HG02885 (cell line): ENCODE data around the gene SHANK3.

ENCODE experiments used
- ATAC-seq: cut with Tn5 transposase; IDR thresholded peaks from one replicate; pipeline ENCODE4 v1.9.1; 2021; ENCODE audit warnings: mild to moderate bottlenecking; ENCODE audit not compliant: unreplicated experiment, poor library complexity

SHANK3 gene

DNA sequence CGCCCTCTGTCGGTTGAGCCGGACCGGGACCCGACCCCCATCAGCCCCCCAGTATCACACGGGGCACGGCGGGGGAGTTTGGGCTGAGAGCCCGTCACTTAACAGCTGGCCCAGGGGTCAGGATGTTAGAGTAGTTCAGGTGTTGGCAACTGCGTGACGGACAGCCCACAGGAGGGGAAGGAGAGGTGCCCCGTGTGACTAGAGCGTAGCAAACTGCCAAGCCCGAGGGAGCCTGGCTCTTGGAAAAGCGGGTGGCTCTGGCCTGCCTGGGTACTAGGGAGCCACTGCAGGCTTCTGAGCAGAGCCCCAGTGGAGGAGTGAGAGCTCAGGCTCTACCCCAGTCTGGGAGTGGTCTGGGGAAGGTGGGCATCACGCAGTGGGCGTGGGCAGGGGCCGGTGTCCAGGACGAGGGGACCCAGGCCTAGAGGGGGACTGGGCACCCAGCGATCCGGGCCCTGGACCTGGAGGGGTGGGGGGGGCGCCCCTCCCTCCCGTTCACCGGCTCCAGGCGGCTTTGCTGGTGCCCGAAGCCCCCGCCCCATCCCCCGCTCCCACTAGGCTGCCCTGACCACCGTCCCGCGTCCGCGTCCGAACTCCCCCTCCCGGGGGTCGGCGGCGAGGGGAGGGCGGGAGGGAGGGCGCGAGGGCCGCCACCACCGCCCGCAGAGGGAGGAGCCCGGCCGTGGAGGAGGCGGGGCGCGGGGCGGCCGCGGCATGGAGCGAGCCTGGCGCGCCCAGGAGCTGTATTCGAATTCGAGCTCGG lies 24.4 kb downstream of the SHANK3 start:
- no peak for ATAC-seq

DNA sequence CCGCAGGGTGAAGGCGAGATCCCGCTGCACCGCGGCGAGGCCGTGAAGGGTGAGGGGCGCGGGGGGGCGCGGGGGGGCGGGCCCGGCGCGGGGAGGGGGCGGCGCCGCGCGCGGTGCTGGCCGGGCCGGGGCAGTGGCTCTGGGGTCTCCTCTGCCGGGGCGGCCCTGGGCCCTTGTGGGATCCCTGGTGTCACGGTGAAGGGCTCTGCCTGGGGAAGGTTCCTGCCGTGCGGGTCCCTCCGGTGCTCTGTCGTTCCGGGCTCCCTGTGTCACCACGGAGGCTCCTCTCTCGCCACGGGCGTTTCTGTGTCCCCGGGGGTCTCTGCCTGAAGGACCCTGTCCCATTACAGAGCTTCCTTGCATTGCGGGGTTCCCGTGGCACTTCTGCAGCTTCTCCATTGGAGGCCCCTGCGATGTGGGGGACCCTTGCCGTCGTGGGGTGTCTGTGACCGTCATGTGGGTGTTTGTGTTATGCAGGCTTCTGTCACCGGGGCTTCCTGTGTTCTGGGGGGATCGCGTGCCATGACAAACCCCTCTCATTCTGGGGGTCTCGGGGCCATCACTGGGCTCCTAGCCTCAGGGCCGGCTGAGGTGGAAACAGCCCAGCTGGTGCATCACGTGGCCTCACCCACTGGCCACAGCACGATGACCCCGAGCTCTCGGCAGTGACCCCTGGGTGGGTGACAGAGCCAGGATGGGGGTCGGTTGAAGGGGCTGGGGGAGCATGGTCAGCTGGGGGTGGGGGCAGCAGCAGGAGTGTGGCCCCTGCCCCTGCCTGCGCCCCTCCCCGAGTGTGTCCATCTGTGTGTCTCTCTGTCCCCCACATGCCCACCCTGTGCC lies 25.3 kb downstream of the SHANK3 start:
- ATAC-seq, result no peak

- ATAC-seq, result no peak
Measured at GRCh38 chr22:50698546-50698945, 25.9 kb downstream of the SHANK3 start.

DNA sequence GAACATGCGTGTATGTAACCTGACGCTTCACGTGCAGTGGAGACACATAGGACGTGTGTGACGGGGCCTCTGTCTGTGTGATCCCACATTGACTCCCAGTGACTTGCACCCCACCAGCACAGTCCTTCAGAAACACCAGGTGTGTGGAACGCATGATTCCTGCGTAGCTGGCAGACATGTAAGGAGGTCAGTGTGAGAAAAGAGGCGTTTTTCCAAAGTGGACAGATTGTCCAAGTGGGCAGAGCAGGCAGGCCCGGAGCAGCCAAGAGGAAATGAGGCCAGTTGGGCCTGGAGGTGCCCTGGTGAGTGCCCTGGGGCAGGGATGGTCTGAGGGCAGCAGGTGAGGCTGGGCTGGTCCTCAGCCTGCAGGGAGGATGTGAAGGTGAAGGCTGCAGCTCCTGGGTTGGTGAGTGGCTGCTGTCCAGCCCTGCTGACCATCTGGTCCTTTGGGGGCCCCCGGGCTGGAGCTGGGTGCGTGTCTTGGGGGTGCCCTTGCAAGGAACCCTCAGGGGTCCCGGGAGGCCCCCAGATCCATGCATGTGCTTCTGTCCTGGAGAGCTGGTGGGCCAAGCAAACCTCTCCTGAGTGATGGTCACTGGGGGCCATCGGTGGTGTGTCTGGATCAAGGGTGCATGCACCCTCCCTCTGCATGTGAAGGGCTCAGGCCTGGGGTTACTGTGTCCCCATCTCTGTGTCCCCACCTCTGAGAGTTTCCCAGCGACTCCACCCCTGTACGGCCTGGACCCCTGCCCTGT lies 26.6 kb downstream of the SHANK3 start:
- ATAC-seq, result no peak

- ATAC-seq, result no peak
Measured at GRCh38 chr22:50699756-50700386, 27.2 kb downstream of the SHANK3 start.

DNA sequence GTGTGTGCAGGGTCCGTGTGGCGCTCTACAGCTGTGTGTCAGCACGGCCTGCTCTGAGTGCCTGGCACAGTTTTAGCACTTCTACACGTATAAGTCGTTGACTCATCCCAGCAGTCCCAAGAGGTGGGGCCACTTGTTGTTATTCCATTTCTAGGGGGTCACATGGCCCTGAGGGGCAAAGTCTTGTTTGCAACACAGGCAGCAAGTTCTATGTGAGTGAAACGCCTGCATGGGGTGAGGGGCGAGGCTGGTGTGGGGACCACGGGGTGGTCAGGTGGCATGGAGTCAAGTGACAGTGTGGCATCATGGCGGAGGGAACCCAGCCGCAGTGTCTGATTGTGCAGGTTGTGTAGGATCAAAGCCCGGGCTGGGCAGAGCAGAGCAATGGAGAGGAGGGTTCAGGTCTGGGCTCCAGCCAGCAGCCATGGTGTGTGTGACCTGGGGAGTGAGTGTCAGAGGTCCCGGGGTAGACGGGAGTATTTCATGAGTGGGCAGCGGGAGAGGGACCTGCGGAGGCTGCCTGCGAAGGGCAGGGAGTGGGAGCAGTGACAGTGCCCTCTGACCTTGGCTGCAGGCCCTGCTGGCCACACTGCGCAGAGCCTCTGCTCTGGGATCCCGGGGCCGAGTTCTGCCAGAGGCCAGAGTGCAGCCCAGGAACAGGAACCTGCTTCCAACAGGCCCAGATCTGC lies 27.9 kb downstream of the SHANK3 start:
- ATAC-seq, result no peak

DNA sequence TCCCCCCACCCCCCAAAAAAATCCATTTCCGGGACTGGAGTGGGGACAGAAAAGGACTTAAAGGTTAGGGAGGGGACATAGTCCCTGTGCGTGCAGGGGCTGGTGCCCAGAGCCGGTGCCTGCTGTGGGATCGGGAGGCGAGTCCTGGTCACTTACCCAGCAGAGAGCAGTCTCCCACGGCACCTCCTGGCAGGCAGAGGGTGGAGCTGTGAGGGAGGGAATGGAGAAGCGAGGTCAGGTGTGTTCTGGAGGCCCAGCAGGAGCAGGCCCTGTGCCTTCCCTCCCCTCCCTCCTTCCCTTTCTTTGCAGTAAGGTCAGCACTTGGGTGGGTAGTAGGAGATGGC lies 28.4 kb downstream of the SHANK3 start:
- ATAC-seq, result no peak

DNA sequence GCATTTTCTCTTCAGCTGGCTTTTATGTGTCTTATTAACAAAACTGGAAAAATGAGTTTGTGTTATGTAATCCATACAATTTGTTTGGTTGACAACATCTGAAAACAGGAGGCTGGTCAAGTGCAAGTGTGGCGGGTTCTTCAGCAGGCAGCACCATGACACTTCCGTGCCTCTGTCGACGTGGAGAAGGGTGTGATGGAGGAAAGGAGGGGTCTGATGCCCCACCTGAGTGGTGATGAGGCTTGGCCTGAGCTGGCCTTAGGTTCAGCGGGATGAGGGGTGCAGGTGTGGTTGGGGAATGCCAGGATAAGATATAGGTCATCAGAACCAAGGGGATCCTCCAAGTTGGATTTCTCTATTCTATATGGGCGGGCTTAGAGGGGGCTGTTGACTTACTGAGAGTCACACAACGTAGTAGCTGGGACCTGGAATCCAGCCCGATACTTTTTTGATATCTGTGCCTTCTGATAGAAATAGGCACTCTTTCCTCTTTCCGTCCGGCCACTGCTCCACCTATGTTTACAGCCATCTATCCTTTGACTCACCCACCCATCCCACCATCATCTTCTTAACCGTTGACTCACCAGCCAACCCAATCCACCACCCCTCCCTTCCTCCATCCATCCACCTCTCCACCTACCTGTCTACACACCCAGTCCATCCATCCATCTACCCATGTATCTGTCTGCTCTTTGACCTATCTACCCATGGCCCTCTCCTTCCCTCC lies 29.0 kb downstream of the SHANK3 start:
- no peak for ATAC-seq

DNA sequence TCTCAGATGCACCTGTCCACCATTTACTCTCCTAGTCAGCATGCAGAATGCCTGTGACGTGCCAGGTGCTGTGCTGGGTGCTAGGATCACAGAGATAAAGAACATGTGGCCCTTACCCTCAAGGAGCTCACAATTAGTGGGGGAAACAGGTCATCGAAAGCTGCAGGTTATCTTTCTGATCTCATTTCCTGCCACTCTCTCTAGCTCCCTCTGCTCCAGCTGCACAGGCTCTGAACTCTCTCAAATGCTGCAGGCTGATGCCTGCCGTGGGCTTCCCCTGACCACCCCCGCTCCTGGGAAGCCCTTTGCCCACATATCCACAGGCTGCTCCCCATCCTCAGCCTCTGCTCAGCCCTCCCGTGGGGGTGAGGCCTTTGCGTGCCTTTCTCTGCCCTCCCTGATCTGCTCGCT lies 29.6 kb downstream of the SHANK3 start:
- no peak for ATAC-seq

DNA sequence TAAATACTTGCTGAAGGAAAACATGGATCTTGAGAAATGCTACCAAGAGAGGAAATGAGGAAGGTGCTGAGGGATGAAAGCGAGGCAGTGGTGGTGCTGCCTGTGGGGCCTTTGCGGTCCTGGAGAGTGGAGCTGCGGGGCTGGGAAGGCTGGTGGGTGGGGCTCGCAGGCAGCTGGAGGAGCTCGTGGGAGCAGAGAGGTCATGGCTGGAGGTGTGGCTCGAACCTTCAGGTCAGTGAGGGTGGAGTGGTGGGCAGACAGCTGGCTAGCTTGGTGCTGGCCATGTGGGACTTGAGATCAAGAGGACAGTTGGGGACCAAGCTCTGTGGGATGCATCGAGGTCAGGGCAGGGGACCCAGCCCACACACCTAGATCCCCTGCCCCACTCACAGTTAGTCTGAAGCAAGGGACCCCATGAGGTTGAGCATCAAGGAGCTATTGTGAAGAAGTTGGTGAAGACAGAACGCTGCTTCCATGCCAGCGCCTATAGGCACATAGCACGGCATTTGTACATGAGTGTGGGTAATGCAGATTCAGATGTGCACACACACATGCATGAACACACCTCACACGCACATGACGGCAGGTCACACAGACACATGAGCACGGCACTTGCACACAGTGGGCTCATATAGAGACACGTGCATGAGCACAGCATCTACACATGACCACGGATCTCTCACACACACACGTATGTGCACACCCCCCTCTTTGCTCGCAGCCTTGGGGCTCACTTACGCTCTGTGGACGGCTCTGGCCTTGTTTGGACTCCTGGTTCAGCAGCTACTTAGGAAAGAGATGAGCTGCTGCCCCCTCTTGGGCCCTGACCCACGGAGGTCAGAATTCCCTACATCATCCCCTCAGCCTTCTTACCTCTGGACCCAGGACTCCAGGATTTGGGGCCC lies 30.4 kb downstream of the SHANK3 start:
- no peak for ATAC-seq

DNA sequence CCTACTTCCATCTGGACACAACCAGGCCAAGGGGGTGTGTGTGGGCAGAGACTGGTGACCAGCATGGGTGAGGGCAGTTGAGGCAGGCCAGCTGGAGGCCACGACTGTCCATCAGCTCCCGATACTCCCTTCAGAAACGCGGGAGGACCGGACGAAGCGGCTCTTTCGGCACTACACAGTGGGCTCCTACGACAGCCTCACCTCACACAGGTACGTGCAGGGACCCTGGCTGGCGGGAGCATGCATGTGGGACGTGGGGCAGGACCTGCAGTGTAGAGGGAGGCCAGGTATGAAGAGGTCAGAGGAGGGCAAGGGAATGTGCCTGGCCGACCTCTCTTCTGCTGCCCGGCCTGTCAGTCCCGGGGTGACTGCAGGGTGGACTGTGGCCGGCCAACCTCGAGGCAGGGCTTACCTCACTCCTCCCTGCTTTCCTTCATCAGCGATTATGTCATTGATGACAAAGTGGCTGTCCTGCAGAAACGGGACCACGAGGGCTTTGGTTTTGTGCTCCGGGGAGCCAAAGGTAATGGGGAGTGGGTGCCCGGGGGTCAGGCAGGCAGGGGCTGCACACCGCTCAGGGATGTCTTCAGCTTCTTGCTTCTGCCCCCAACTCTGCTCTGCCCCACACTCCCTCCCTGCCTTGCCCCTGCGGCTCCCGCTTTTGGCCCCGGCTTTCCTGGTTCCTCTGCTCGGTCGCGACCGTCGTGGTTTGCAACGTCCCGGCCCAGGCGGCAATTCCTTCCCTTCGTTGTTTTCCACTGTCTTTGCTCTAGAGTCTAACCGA lies 31.3 kb downstream of the SHANK3 start:
- no peak for ATAC-seq

DNA sequence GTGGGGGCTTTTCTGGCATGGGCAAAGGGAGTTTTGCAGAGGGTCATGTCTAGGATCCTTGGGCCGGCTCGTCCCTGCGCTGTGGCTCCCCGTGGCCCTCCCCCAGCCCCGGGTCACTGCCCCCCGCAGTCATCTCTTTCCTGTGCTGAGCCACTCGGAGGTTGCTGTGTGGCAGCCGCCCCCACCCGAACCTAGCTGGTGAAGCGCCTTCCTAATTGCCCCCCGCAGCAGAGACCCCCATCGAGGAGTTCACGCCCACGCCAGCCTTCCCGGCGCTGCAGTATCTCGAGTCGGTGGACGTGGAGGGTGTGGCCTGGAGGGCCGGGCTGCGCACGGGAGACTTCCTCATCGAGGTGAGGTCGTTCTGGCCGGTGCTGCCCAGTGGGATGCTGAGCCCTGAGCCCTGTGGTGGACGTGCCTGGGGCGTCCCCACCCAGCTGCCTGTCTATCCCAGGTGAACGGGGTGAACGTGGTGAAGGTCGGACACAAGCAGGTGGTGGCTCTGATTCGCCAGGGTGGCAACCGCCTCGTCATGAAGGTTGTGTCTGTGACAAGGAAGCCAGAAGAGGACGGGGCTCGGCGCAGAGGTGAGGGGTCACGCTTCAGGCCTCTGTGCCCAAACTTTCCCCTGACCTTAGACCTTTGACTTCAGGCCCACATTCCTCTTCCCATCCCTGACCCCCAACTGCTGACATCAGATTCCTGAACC lies 32.0 kb downstream of the SHANK3 start:
- ATAC-seq, result no peak

DNA sequence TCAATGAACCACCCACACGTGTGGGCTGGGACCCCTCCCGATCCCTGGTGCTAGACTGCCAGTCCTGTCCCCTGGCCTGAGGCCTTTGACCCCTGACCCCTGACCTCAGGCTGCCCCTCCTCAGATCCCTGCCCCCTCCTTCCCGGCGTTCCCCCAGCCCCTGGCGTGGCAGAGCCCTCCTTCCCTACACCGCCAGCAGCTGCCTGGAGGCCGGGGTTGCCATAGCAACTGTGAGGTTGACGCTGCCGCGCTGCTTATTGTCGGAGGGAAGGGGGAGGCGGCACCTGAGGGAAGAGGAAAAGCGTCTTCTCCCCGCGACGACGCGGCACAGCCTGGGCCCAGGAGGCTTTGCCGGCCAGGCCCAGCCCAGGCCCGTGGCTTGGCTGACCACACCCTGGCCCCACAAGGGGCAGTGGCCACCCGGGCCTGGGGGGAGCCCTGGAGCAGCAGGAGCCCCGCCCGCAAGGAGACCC lies 32.6 kb downstream of the SHANK3 start:
- no peak for ATAC-seq

DNA sequence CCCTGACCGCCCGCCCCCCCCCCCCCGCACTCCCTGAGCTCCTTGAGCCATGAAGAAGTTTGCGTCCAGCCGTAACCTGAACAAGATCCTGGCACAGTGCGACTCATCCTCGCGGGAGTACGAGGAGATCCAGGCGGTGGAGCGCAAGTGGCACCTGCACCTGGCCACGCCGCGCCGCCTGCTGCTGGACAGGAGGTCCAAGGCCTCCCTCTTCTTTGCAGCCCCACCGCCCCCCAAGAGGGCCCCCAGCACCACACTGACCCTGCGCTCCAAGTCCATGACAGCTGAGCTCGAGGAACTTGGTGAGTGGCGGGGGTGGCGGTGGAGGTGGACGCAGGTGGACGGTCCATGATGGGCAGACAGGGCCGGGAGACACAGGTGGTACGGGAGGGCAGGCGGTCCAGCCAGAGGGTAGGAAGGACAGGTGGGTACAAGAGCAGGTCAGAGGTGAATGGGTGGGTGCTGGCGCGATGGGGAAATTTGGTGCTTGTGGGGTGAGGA lies 33.3 kb downstream of the SHANK3 start:
- ATAC-seq, result no peak

DNA sequence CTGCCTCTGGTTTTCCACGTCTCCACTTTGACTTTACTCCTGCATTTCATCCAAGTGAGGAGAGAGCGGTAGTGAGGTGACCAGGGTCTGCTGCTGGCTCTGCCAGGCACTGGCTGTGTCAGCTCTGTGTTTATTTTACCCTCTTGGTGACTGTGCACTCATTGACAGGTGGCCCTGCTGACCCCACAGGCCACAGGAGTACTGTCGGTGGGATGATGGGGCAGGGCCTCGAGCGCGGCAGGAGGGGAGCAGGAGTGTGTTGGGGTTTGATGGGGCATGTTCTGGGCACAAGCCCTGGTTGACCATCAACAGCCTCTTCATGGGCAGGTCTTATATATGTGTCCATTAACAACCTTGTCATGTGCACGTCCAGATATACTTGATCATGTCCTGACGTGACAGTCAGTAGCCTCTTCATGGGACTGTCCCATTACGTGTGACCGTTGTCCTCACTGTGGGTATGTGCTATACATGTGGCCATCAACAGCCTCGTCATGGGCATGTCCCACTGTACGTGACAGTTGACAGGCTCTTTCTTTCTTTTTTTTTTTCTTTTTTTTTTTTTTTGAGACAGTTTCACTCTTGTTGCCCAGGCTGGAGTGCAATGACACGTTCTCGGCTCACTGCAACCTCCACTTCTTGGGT lies 34.0 kb downstream of the SHANK3 start:
- ATAC-seq, result no peak

- no peak for ATAC-seq
Measured at GRCh38 chr22:50708474-50708873, 35.9 kb downstream of the SHANK3 start.
